NOMO-1 treated with DMSO at 0.1 percent for 48 hours (cell line): ENCODE data around the gene ANKRD11.
"Not testable (repeated sequence)": the region's sequence is repeated elsewhere in the genome, so short reads cannot be mapped to it uniquely, and the experiment has no call there.

Experiments used
- DNase-seq: peaks from one replicate; lab custom pipeline; 2025; ENCODE audit not compliant: unreplicated experiment; lab: John Stamatoyannopoulos, UW

The ANKRD11 gene

GRCh38 chr16:89368604-89369249, 121.6 kb downstream of the ANKRD11 start:
- DNase-seq: no peak

GRCh38 chr16:89367538-89367915, 122.8 kb downstream of the ANKRD11 start:
- no peak for DNase-seq

- no peak for DNase-seq
Measured at GRCh38 chr16:89366561-89367537, 123.5 kb downstream of the ANKRD11 start.

GRCh38 chr16:89365996-89366395, 124.4 kb downstream of the ANKRD11 start:
- no peak for DNase-seq

- peak; percentile 23 for DNase-seq
Measured at GRCh38 chr16:89365044-89365467, 125.3 kb downstream of the ANKRD11 start.

- no peak for DNase-seq
Measured at GRCh38 chr16:89364606-89365005, 125.8 kb downstream of the ANKRD11 start.

- DNase-seq: peak; percentile 38
Measured at GRCh38 chr16:89363621-89364393, 126.6 kb downstream of the ANKRD11 start.

- DNase-seq: not testable (repeated sequence)
Measured at GRCh38 chr16:89362540-89363223, 127.7 kb downstream of the ANKRD11 start.

- no peak for DNase-seq
Measured at GRCh38 chr16:89361751-89362539, 128.4 kb downstream of the ANKRD11 start.

GRCh38 chr16:89360760-89361435, 129.5 kb downstream of the ANKRD11 start:
- no peak for DNase-seq

- no peak for DNase-seq
Measured at GRCh38 chr16:89359264-89360147, 130.9 kb downstream of the ANKRD11 start.

GRCh38 chr16:89358030-89359005, 132.0 kb downstream of the ANKRD11 start:
- DNase-seq: peak; percentile 35

GRCh38 chr16:89357055-89357816, 133.1 kb downstream of the ANKRD11 start:
- DNase-seq: peak; percentile 89

- no peak for DNase-seq
Measured at GRCh38 chr16:89355686-89356085, 134.7 kb downstream of the ANKRD11 start.

- DNase-seq: no peak
Measured at GRCh38 chr16:89355007-89355406, 135.4 kb downstream of the ANKRD11 start.

- DNase-seq: no peak
Measured at GRCh38 chr16:89354325-89354724, 136.0 kb downstream of the ANKRD11 start.
